A549 treated with RU486 at 1 μM for 4 hours (cell line): ENCODE results near the gene ALLC. TPM values are rescaled to one million over a fixed set of nuclear protein-coding genes. Genes with fewer than 3 reads are reported as not detected.

Experiments
- total RNA-seq: library from RNA; stranded (reverse); fragments of 200-300 nt; extraction: Qiagen RNA extraction; gene quantifications from 5 replicates; pipeline ENCODE4 v1.2.3, GENCODE V29; 2022; ENCODE audit warnings: low read depth

ALLC gene
- total RNA-seq: 0.21 TPM in 1 of 5 replicates, not detected in the others

DNA sequence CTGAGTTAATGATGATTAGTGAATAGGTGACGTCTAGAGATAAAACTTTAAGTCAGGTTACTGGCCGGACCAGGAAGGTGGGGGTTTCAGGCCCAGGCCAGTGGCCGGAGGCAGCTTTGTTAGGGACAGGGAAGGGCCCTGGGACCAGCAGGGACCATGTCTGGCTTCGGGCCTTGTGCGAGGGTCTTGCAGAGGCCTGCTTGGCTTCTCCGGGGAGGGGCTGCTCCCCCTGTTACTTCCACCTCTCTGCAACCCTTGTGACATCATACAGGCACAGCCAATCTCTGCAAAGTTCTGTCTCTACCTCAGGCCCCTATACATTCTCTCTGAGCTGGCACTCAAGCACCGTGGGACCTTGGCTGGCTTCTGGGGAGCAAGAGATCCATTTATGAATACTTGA, at the start of gene ALLC:
TSS of gene ALLC (plus strand) at position 320 of the 400 bp plus-strand sequence. CDS start 12,958 bp downstream, outside the sequence.

DNA sequence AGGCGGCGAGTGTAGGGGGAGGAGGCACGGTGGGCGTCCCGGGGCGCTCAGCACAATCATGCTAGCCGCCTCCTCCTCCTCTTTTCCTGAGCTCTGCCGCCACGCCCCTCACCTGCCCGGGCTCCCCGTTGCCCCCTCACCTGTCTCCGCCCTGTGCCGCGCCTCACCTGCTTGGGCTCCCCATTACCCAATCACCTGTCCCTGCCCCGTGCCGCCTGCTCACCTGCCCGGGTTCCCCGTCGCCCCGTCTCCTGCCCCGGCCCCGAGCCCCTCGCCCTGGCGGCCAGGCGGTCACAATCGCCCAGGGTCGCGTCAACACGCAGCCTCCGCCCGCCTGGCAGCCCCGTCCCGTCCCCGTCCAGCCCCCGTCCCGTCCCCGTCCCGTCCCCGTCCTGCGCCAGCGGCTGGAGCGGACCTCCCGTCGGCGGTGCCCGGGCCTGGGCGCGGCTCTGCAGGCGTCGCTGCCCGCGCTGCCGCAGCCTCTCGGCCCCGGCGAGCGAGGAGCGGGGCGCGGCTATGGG, 45.3 kb downstream of the ALLC start, which contains the start of gene DCDC2C:
TSS of gene DCDC2C (plus strand) at position 340 of the 521 bp plus-strand sequence. CDS start at position 517, 177 bp downstream.

Other genes with a start within 250 kb of the ALLC start
- 50.3 to 57.9 TPM (median 56.5 TPM) in 5 replicates for gene ADI1, start 138.7 kb upstream of the ALLC start, total RNA-seq
- 49.5 to 65.5 TPM (median 53.2 TPM) in 5 replicates for gene RNASEH1, start 99.9 kb upstream of the ALLC start, total RNA-seq
- 2,877 to 4,724 TPM (median 3,177 TPM) in 5 replicates for gene RPS7, start 82.9 kb upstream of the ALLC start, total RNA-seq
- 0.39 to 0.76 TPM (median 0.60 TPM) in 5 replicates for gene COLEC11, start 63.1 kb upstream of the ALLC start, total RNA-seq
- gene DCDC2C, start 45.4 kb downstream of the ALLC start, total RNA-seq: 0.24 to 0.54 TPM (median 0.30 TPM) in 5 replicates